Type B pancreatic cell (in vitro differentiated cells): Measurements from ENCODE around the gene NCOR2. TPM values are rescaled to one million over a fixed set of nuclear protein-coding genes. Genes with fewer than 3 reads are reported as not detected.

Experiments
- DNase-seq: peaks from one replicate; pipeline ENCODE4 v3.0.0; 2021; ENCODE audit warnings: mixed read lengths; ENCODE audit not compliant: unreplicated experiment; ENCODE audit errors: extremely low spot score
- H3K27ac Mint-ChIP-seq: 2 replicates; pipeline ENCODE4 v1.8.0; 2021; ENCODE audit warnings: mild to moderate bottlenecking, mixed read lengths
- H3K27me3 Mint-ChIP-seq: 2 replicates; pipeline ENCODE4 v1.8.0; 2021; ENCODE audit warnings: mixed read lengths
- H3K36me3 Mint-ChIP-seq: 2 replicates; pipeline ENCODE4 v1.8.0; 2021; ENCODE audit warnings: mixed read lengths
- H3K4me1 Mint-ChIP-seq: one replicate; pipeline ENCODE4 v1.8.0; 2021; ENCODE audit warnings: mixed read lengths; ENCODE audit not compliant: unreplicated experiment
- H3K4me3 Mint-ChIP-seq: 2 replicates; pipeline ENCODE4 v1.8.0; 2021; ENCODE audit warnings: mild to moderate bottlenecking, mixed read lengths
- H3K9me3 Mint-ChIP-seq: 2 replicates; pipeline ENCODE4 v1.8.0; 2021; ENCODE audit warnings: mixed read lengths
- CTCF ChIP-seq: fragments of 200-600 bp; sonication (generic); conservative IDR thresholded peaks from 2 replicates; pipeline ENCODE4 v1.5.0; 2021; ENCODE audit warnings: antibody characterized with exemption, mild to moderate bottlenecking
- total RNA-seq: library from RNA; stranded (reverse); gene quantifications from 2 replicates; pipeline ENCODE4 v1.2.1, GENCODE V29; 2021; ENCODE audit warnings: low replicate concordance

NCOR2 gene
- total RNA-seq, 1 donor from 2014 or later = 219 TPM

GRCh38 chr12:124608450-124608870 lies 41.0 kb upstream of the NCOR2 start:
- DNase-seq = no peak
- peaks cover 5% of the 10 kb centered on the region for H3K36me3 Mint-ChIP-seq
- H3K4me3 Mint-ChIP-seq = peak overlapping the region; percentile 75
- peak overlapping the region; percentile 99 for H3K27ac Mint-ChIP-seq
- H3K4me1 Mint-ChIP-seq = peaks cover 62% of the 10 kb centered on the region
- no peak for TF ChIP-seq CTCF
- H3K9me3 Mint-ChIP-seq = peaks cover 11% of the 10 kb centered on the region
- H3K27me3 Mint-ChIP-seq = no peaks in the 10 kb centered on the region

DNA sequence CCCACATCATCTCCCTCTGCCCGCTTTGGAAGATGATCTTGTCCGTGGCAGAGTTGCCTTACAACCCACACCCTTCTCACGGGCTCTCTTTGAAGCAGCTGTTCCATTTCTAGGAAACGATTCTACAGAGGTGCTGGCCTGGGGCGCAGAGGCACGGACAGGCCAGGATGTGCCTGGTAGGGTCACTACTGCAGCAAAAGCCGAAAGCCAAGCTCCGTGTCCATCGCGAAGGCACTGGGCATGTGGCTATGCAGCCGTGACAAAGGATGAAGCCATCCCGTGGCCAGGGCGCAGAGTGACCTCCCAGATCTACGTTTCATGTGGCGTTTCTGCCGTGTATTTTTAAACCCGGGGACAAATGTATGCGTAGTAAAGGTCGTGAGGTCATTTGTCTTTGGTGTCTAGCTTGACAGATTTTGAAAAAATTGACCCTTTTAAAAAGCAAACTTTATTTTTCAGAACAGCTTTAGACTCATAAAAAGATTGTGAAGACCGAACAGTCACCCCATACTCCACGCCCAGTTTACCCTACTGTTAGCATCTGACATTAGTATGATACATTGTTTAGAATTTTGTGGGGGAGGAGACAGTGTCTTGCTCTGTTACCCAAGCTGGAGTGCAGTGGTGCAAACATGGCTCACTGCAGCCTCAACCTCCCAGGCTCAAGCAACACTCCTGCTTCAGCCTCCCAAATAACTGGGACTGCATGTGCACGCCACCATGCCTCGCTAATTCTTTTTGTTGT lies 40.4 kb upstream of the NCOR2 start:
- TF ChIP-seq CTCF = no peak
- Mint-ChIP-seq H3K27ac (peak overlapping the region; percentile 99), H3K4me1 (peaks cover 62% of the 10 kb centered on the region), H3K4me3 (peak overlapping the region; percentile 75), H3K9me3 (peaks cover 5% of the 10 kb centered on the region), H3K36me3 (peaks cover under 1% of the 10 kb centered on the region), H3K27me3 (no peaks in the 10 kb centered on the region)
- DNase-seq = no peak

GRCh38 chr12:124605883-124606774 lies 38.7 kb upstream of the NCOR2 start:
- Mint-ChIP-seq H3K36me3 (no peaks in the 10 kb centered on the region), H3K9me3 (peaks cover 4% of the 10 kb centered on the region), H3K4me3 (peak overlapping the region; percentile 9), H3K4me1 (peaks cover 60% of the 10 kb centered on the region), H3K27ac (peak overlapping the region; percentile 56), H3K27me3 (no peaks in the 10 kb centered on the region)
- no peak for TF ChIP-seq CTCF
- no peak for DNase-seq

DNA sequence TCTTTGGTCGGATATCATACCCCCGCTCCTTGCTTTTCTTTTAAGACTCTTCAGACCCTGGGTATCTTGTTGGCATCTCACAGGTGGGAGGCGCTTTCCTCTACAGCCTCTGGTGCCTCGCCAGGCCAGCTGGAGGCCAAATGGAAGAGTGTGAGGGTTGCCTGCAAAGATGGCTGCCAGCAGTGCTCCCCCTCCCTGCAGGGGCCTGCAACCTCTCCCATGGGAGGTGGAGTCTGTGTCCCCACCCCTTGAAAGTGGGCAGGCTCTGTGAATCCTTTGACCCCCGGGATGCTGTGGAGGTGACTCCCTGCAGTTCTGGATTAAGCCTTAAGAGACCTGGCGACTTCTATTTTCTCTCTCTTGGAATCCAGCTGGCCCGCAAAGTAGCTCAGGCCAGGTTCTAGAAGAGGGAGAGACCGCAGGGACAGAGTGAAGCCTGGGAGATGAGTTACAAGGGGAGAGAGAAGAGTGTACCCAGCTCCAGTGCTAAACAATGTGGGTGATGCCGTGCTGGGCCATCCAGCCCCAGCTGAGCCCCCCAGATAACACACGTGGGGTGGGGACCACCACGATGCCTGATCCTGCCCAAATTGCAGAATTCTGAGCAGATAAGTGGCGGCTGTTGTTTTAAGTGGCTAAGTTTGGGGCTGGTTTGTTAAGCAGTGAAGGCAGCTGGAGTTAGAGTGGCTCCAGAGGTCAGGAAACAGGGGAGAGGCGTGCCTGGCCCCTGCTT lies 37.9 kb upstream of the NCOR2 start:
- Mint-ChIP-seq H3K4me1 (peaks cover 60% of the 10 kb centered on the region), H3K9me3 (peaks cover 4% of the 10 kb centered on the region), H3K4me3 (no peak overlapping the region), H3K36me3 (no peaks in the 10 kb centered on the region), H3K27me3 (no peaks in the 10 kb centered on the region), H3K27ac (peak overlapping the region; percentile 56)
- TF ChIP-seq CTCF = no peak
- DNase-seq = no peak

DNA sequence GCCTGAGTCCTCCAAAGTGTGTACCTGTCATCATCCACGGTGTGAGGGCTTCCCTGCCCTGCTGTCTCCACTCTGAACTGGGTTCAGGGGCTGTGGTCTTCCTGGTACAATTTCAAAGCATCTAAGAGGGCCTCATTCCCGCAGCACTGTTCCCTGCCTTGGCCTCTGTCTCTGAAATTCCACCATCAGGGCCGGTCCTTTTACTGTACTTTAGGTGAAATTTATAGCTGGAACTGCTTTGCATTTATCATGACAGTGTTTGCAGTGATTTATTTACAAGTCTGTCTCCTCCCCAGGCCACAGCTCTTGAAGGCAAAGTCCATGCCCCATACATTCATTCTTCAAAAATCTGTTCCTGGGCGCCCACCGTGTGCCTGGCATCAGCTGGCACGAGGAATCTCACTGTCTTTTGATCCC lies 36.9 kb upstream of the NCOR2 start:
- peaks cover 60% of the 10 kb centered on the region for H3K4me1 Mint-ChIP-seq
- TF ChIP-seq CTCF = no peak
- no peak for DNase-seq
- no peaks in the 10 kb centered on the region for H3K27me3 Mint-ChIP-seq
- peaks cover 5% of the 10 kb centered on the region for H3K9me3 Mint-ChIP-seq
- H3K36me3 Mint-ChIP-seq = no peaks in the 10 kb centered on the region
- H3K27ac Mint-ChIP-seq = peak overlapping the region; percentile 79
- H3K4me3 Mint-ChIP-seq = peak overlapping the region; percentile 55
